A673 (cell line): ENCODE data around the gene PCNX1.
"Not testable (repeated sequence)": the region's sequence is repeated elsewhere in the genome, so short reads cannot be mapped to it uniquely, and the experiment has no call there.

Source experiments
- EZH2 ChIP-seq: fragments of 200-600 bp; sonication (generic); IDR thresholded peaks from 2 replicates; pipeline ENCODE4 v1.6.1; 2017; ENCODE audit warnings: borderline replicate concordance, low read depth, mild to moderate bottlenecking, mixed read lengths, antibody characterized with exemption, low read length; ENCODE audit not compliant: poor library complexity, severe bottlenecking
- TF ChIP-seq, protein P1 (sequence below): fragments of 300-800, 200-600 bp; sonication (generic); conservative IDR thresholded peaks from 2 replicates; pipeline ENCODE4 v1.5.1; 2017; ENCODE audit warnings: low read depth, mild to moderate bottlenecking, antibody characterized with exemption, low read length, moderate library complexity, mixed read lengths

DNA sequence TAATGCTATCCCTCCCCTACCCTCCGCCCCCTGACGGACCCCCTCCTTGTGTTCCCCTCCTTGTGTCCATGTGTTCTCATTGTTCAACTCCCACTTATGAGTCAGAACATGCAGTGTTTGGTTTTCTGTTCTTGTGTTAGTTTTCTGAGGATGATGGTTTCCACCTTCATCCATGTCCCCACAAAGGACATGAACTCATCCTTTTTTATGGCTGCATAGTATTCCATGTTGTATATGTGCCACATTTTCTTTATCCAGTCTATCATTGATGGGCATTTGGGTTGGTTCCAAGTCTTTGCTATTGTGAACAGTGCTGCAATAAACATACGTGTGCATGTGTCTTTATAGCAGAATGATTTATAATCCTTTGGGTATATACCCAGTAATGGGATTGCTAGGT lies 112.7 kb downstream of the PCNX1 start:
- not testable (repeated sequence) for TF ChIP-seq EZH2
- TF ChIP-seq, protein P1, sequence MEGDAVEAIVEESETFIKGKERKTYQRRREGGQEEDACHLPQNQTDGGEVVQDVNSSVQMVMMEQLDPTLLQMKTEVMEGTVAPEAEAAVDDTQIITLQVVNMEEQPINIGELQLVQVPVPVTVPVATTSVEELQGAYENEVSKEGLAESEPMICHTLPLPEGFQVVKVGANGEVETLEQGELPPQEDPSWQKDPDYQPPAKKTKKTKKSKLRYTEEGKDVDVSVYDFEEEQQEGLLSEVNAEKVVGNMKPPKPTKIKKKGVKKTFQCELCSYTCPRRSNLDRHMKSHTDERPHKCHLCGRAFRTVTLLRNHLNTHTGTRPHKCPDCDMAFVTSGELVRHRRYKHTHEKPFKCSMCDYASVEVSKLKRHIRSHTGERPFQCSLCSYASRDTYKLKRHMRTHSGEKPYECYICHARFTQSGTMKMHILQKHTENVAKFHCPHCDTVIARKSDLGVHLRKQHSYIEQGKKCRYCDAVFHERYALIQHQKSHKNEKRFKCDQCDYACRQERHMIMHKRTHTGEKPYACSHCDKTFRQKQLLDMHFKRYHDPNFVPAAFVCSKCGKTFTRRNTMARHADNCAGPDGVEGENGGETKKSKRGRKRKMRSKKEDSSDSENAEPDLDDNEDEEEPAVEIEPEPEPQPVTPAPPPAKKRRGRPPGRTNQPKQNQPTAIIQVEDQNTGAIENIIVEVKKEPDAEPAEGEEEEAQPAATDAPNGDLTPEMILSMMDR: not testable (repeated sequence)
